GM12878 (cell line): Measurements from ENCODE around the gene FHOD3. TPM values are rescaled to one million over a fixed set of nuclear protein-coding genes. Genes with fewer than 3 reads are reported as not detected.

ENCODE experiments used
- ATAC-seq: fragments of 200-7000 bp; cut with Tn5 transposase; 3 replicates; pipeline ENCODE4 v1.9.1; 2020; ENCODE audit warnings: mild to moderate bottlenecking, moderate library complexity
- BruUV-seq: library from RNA; stranded (reverse); fragments of 400-500 nt; replicated peaks from 2 replicates; lab custom pipeline; 2021; lab: Mats Ljungman, UMichigan
- CTCF ChIA-PET: fragments of 300-600 bp; sonication (Branson Sonifier 250); formaldehyde crosslinking; extraction: SDS; loops from one replicate; lab custom pipeline; 2021; ENCODE audit warnings: inconsistent platforms; lab: Yijun Ruan, JAX
- POLR2A ChIA-PET: fragments of 350-600 bp; formaldehyde crosslinking; extraction: SDS; loops from one replicate; lab custom pipeline; 2021; ENCODE audit warnings: inconsistent platforms; lab: Charles Lee
- RAD21 ChIA-PET: fragments of 300-600 bp; sonication (Branson Sonifier 250); formaldehyde crosslinking; loops from one replicate; lab custom pipeline; 2023; ENCODE audit warnings: antibody characterized with exemption; ENCODE audit not compliant: unreplicated experiment; lab: Charles Lee
- SMC1A ChIA-PET: fragments of 300-600 bp; sonication (Branson Sonifier 250); formaldehyde crosslinking; loops from one replicate; lab custom pipeline; 2023; ENCODE audit not compliant: unreplicated experiment, uncharacterized antibody; lab: Charles Lee
- DNase-seq: peaks from one replicate; pipeline ENCODE4 v3.0.0-alpha.2; 2011; ENCODE audit warnings: low read depth, low spot score
- FAIRE-seq: peaks from 3 replicates; lab custom pipeline; 2011; peaks lifted over from hg19 to GRCh38; lab: Jason Lieb, UNC
- H2AFZ ChIP-seq: 2 replicates; pipeline ENCODE4 v1.6.0; 2011; ENCODE audit warnings: low read depth, low read length, control low read depth; ENCODE audit not compliant: control insufficient read depth
- H3K27ac ChIP-seq: 2 replicates; pipeline ENCODE4 v1.5.1; 2011; ENCODE audit warnings: control low read depth; ENCODE audit not compliant: control insufficient read depth, insufficient read depth
- H3K27me3 ChIP-seq, 2 experiments: replicated peaks in 1 of 2; 2 replicates each; pipeline versions ENCODE4 v1.6.0 to v1.6.1; 2011; ENCODE audit warnings: low read length in 1 of 2; ENCODE audit not compliant: control insufficient read depth in 2 of 2, insufficient read depth in 2 of 2
- H3K36me3 ChIP-seq, 2 experiments: 2 replicates each; pipeline ENCODE4 v1.5.1; 2011; ENCODE audit warnings: low read length in 1 of 2; ENCODE audit not compliant: control insufficient read depth in 2 of 2, insufficient read depth in 2 of 2
- H3K4me1 ChIP-seq: 2 replicates; pipeline ENCODE4 v1.6.1; 2011; ENCODE audit warnings: mild to moderate bottlenecking, low read length, moderate library complexity, mixed read lengths; ENCODE audit not compliant: control insufficient read depth, insufficient read depth
- H3K4me2 ChIP-seq: 2 replicates; pipeline ENCODE4 v1.6.0; 2011; ENCODE audit warnings: control low read depth; ENCODE audit not compliant: control insufficient read depth, insufficient read depth
- H3K4me3 ChIP-seq: fragments of 200-600 bp; sonication (generic); 2 replicates; pipeline ENCODE4 v1.5.1; 2016
- H3K79me2 ChIP-seq: 2 replicates; pipeline ENCODE4 v1.6.0; 2011; ENCODE audit warnings: low read length; ENCODE audit not compliant: control insufficient read depth, insufficient read depth
- H3K9ac ChIP-seq: 2 replicates; pipeline ENCODE4 v1.8.0; 2011; ENCODE audit warnings: low read length, control low read depth, mixed read lengths; ENCODE audit not compliant: control insufficient read depth, insufficient read depth
- H3K9me3 ChIP-seq: replicated peaks from 3 replicates; pipeline ENCODE4 v1.5.1; 2011; ENCODE audit warnings: mild to moderate bottlenecking, low read length; ENCODE audit not compliant: control insufficient read depth, insufficient read depth
- H4K20me1 ChIP-seq: 2 replicates; pipeline ENCODE4 v1.6.0; 2011; ENCODE audit not compliant: control insufficient read depth, insufficient read depth
- CBFB ChIP-seq: IDR thresholded peaks from 2 replicates; pipeline ENCODE4 v1.6.1; 2016; ENCODE audit warnings: antibody characterized with exemption, low read depth
- E4F1 ChIP-seq: fragments of 450-650 bp; IDR thresholded peaks from 2 replicates; pipeline ENCODE4 v1.6.1; 2018; ENCODE audit warnings: borderline replicate concordance, mild to moderate bottlenecking; ENCODE audit not compliant: partially characterized antibody
- FOS ChIP-seq: IDR thresholded peaks from 3 replicates; pipeline ENCODE4 v1.6.1; 2011; ENCODE audit warnings: borderline replicate concordance; ENCODE audit not compliant: insufficient read length; ENCODE audit errors: extremely low read depth
- MEF2A ChIP-seq: IDR thresholded peaks from 2 replicates; pipeline ENCODE4 v1.6.1; 2011; ENCODE audit warnings: low read depth, mild to moderate bottlenecking, low read length, moderate library complexity; ENCODE audit not compliant: insufficient read depth
- NFYB ChIP-seq: IDR thresholded peaks from 2 replicates; pipeline ENCODE4 v1.6.1; 2011; ENCODE audit warnings: low read depth, mild to moderate bottlenecking, low read length, improper control_type of control experiment, moderate library complexity; ENCODE audit not compliant: insufficient read depth
- NR2C2 ChIP-seq: IDR thresholded peaks from 2 replicates; pipeline ENCODE4 v1.6.1; 2011; ENCODE audit warnings: borderline replicate concordance, low read depth; ENCODE audit not compliant: control insufficient read depth, insufficient read length
- PBX3 ChIP-seq: IDR thresholded peaks from 2 replicates; pipeline ENCODE4 v1.6.1; 2011; ENCODE audit warnings: mild to moderate bottlenecking, low read depth, low read length, moderate library complexity; ENCODE audit not compliant: insufficient replicate concordance
- RBBP5 ChIP-seq: fragments of 200-600 bp; sonication (generic); conservative IDR thresholded peaks from 2 replicates; pipeline ENCODE4 v1.6.1; 2016
- SIN3A ChIP-seq: IDR thresholded peaks from 2 replicates; pipeline ENCODE4 v1.6.1; 2012; ENCODE audit warnings: low read depth, low read length, improper control_type of control experiment
- SKIL ChIP-seq: fragments of 450-650 bp; IDR thresholded peaks from 2 replicates; pipeline ENCODE4 v1.6.1; 2017; ENCODE audit warnings: mild to moderate bottlenecking, low read depth, inconsistent platforms; ENCODE audit not compliant: poor library complexity, severe bottlenecking
- SUZ12 ChIP-seq: fragments of 200-600 bp; sonication (generic); IDR thresholded peaks from one replicate; pipeline ENCODE4 v1.6.1; 2018; ENCODE audit warnings: antibody characterized with exemption, mild to moderate bottlenecking; ENCODE audit not compliant: unreplicated experiment
- TARDBP ChIP-seq: IDR thresholded peaks from 2 replicates; pipeline ENCODE4 v1.6.1; 2016; ENCODE audit warnings: borderline replicate concordance
- YBX1 ChIP-seq: fragments of 450-650 bp; IDR thresholded peaks from 2 replicates; pipeline ENCODE4 v1.6.1; 2016; ENCODE audit warnings: antibody characterized with exemption
- ZBTB40 ChIP-seq: fragments of 450-650 bp; IDR thresholded peaks from 2 replicates; pipeline ENCODE4 v1.6.1; 2016; ENCODE audit warnings: mild to moderate bottlenecking, moderate library complexity, borderline replicate concordance
- ZZZ3 ChIP-seq: IDR thresholded peaks from 2 replicates; pipeline ENCODE4 v1.6.1; 2011; ENCODE audit warnings: low read depth; ENCODE audit not compliant: control insufficient read depth, insufficient read length
- WGBS: methylation state at CpG from one replicate; pipeline ENCODE4 v1.1.6; 2016; ENCODE audit warnings: low lambda C conversion rate; ENCODE audit not compliant: insufficient replicate concordance, insufficient coverage; ENCODE audit errors: missing lambda C conversion rate; 5-methylcytosine and 5-hydroxymethylcytosine counted together
- in situ Hi-C: fragments of 300-500 bp; cut with MboI; formaldehyde crosslinking; loops from 9 replicates; pipeline ENCODE4 v1.14.3; 2018; ENCODE audit warnings: mixed read lengths
- intact Hi-C: fragments of 100-400 bp; cut with micrococcal nuclease; formaldehyde crosslinking; loops from one replicate; pipeline ENCODE4 v1.14.2; 2022; ENCODE audit not compliant: unreplicated experiment
- polyA plus RNA-seq, 11 experiments: library from polyadenylated mRNA; depleted of rRNA in 4 of 11; unstranded in 6 of 11; stranded (reverse) in 5 of 11; fragments of >200 nt; fragmentation: Nextera tagmentation in 4 of 11; fragmentation: Illumina TruSeq in 1 of 11; extraction: Ambion mirVana in 4 of 11; extraction: Trizol in 1 of 11; gene quantifications; 1 replicate in 1 of 11; 2 replicates in 10 of 11; pipeline versions ENCODE4 v1.2.1 to v1.2.3, GENCODE V29; 2011 to 2016; ENCODE audit warnings: inconsistent platforms in 2 of 11, missing spikeins in 2 of 11, low read depth in 1 of 11
- total RNA-seq, 4 experiments: library from RNA; depleted of rRNA in 3 of 4; stranded (reverse); fragments of >200 nt in 3 of 4; fragmentation: Illumina TruSeq in 1 of 4; extraction: Trizol in 1 of 4; gene quantifications; 2 replicates each; pipeline versions ENCODE4 v1.2.1 to v1.2.3, GENCODE V29; 2013 to 2021

FHOD3 gene
- total and polyA plus RNA-seq, 10 of the 15 experiments (the other 5 are each of a cell fraction or from before 2014, with no cell fraction given): 0.77 to 26.7 (median 10.4) TPM

- Histone ChIP-seq H2AFZ (no peak overlapping the region), H3K9me3 (no peaks in the 10 kb centered on the region), H3K27ac (no peak overlapping the region), H3K4me1 (no peaks in the 10 kb centered on the region), H3K36me3 (no peaks in the 10 kb centered on the region), H3K9ac (no peak overlapping the region), H3K4me3 (no peak overlapping the region), H4K20me1 (no peaks in the 10 kb centered on the region; the same call in 1 of the 2 replicates), H3K4me2 (no peak overlapping the region), H3K79me2 (no peaks in the 10 kb centered on the region), H3K27me3 (no peaks in the 10 kb centered on the region)
- SMC1A ChIA-PET: no interaction called here
- POLR2A ChIA-PET: no interaction called here
- DNase-seq (no peak), FAIRE-seq (no peak), ATAC-seq (no peak)
- WGBS: 40% methylated on average over 7 of the region's 7 CpGs
- intact Hi-C loops (no loop called here), in situ Hi-C loops (no loop called here)
- BruUV-seq: no TSS peak
- RAD21 ChIA-PET: no interaction called here
- CTCF ChIA-PET: no interaction called here
- TF ChIP-seq YBX1 (no peak), CBFB (no peak), ZBTB40 (no peak), ZZZ3 (no peak), PBX3 (no peak), NFYB (no peak), TARDBP (no peak), RBBP5 (no peak), MEF2A (no peak), SIN3A (no peak), SUZ12 (no peak), SKIL (no peak), E4F1 (no peak), NR2C2 (no peak), FOS (no peak)
Observed at GRCh38 chr18:36724169-36724568, 426.7 kb downstream of the FHOD3 start.
